Duodenal mucosa (tissue), 2 donors: Measurements from ENCODE around the gene BSG.

Experiments used
- H3K27ac ChIP-seq: one replicate; pipeline ENCODE4 v1.7.0; 2013; ENCODE audit warnings: low read depth, low read length
- H3K27me3 ChIP-seq, 2 donors: one replicate each; pipeline ENCODE4 v1.7.0; 2013; ENCODE audit warnings: low read length in 2 of 2, control low read depth in 1 of 2; ENCODE audit not compliant: insufficient read depth in 2 of 2, control insufficient read depth in 1 of 2
- H3K36me3 ChIP-seq, 2 donors: one replicate each; pipeline ENCODE4 v1.7.0; 2013; ENCODE audit warnings: low read length in 2 of 2, control low read depth in 1 of 2; ENCODE audit not compliant: insufficient read depth in 2 of 2, control insufficient read depth in 1 of 2
- H3K4me1 ChIP-seq, 2 donors: one replicate each; pipeline ENCODE4 v1.7.0; 2013; ENCODE audit warnings: low read length in 2 of 2, control low read depth in 1 of 2; ENCODE audit not compliant: insufficient read depth in 2 of 2, control insufficient read depth in 1 of 2
- H3K4me3 ChIP-seq, 2 donors: one replicate each; pipeline ENCODE4 v1.7.0; 2013; ENCODE audit warnings: low read length in 2 of 2, low read depth in 1 of 2
- H3K9ac ChIP-seq, 2 donors: one replicate each; pipeline ENCODE4 v1.7.0; 2013; ENCODE audit warnings: low read length in 2 of 2, low read depth in 1 of 2
- H3K9me3 ChIP-seq, 2 donors: one replicate each; pipeline ENCODE4 v1.7.0; 2013; ENCODE audit warnings: low read length in 2 of 2, control low read depth in 1 of 2; ENCODE audit not compliant: control insufficient read depth in 1 of 2

BSG gene

DNA sequence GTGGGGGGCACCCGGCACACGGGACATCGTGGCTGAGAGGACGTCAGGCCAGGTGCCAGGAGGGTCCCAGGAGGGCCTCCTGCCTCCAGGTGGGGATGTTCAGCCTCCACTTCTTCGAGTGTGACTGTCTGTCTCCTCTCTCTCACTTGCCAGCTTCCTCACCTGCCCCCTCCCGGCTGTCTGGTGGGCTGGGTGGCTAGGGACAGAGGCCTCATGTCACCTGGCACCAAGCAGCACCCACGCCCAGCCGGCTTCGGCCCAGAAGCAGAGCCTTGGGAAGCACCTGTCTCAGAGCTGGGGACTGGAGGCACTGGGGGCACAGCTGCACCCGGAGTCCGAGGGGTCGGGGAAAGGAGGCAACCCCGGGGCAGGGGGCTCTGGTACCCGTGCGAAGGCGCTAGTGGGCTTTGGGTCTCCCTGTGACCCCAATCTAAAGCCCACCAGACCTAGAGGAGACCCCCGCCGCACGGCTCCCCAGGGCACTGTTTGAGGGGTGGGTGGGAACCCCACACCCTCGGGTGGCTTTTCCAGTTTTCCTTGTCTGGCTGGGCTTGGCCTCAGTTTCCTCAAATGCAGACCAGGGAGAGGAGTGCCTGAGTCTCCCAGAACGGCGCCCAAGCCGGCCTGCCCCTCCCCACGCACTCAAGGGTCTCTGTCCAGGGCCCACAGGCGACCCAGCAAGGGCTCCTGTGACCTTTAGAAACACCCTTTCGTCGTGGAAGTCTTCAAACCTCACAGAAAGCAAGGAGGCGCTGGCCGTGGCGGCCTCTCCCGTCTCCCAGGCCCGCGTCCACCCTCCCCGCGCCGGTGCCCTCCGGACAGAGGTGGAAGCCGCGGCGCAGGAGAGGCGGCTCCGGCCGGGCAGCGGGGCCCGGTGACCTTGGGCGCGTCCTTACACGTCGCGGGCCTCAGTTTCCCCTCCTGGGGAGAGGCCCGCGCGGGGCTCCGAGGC is 16.6 kb downstream of the BSG start:
- H3K4me1 ChIP-seq = no peaks in the 10 kb centered on the region
- no peak overlapping the region for H3K9ac ChIP-seq
- H3K27me3 ChIP-seq = peaks cover 19 to 24% of the 10 kb centered on the region in 2 donors
- H3K9me3 ChIP-seq = no peaks in the 10 kb centered on the region
- H3K36me3 ChIP-seq = no peaks in the 10 kb centered on the region
- no peak overlapping the region for H3K27ac ChIP-seq
- no peak overlapping the region for H3K4me3 ChIP-seq

DNA sequence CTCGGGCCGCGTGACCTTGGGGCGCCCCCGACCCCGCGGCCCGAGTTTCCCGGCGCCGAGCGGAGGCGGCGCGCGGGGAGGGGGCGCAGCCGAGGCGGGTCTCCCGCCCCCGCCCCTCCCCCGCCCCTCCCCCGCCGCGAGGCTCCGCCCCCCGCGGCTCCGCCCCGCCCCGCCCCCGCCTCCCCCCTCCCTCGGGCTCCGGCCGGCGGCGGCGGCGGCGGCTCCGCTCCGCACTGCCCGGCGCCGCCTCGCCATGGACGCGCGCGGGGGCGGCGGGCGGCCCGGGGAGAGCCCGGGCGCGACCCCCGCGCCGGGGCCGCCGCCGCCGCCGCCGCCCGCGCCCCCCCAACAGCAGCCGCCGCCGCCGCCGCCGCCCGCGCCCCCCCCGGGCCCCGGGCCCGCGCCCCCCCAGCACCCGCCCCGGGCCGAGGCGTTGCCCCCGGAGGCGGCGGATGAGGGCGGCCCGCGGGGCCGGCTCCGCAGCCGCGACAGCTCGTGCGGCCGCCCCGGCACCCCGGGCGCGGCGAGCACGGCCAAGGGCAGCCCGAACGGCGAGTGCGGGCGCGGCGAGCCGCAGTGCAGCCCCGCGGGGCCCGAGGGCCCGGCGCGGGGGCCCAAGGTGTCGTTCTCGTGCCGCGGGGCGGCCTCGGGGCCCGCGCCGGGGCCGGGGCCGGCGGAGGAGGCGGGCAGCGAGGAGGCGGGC is 17.4 kb downstream of the BSG start, which contains the start of gene HCN2:
TSS of gene HCN2 (plus strand) at position 189 of the 703 bp plus-strand sequence. CDS start at position 254, 65 bp downstream.
- no peak within 1 kb of the TSS for H3K4me3 ChIP-seq
- H3K9me3 ChIP-seq = no peaks in the 10 kb centered on the region
- peaks cover 19 to 28% of the 10 kb centered on the region in 2 donors for H3K27me3 ChIP-seq
- H3K9ac ChIP-seq = no peak within 1 kb of the TSS
- H3K36me3 ChIP-seq = no peaks in the 10 kb centered on the region
- H3K4me1 ChIP-seq = no peaks in the 10 kb centered on the region
- H3K27ac ChIP-seq = no peak within 1 kb of the TSS

DNA sequence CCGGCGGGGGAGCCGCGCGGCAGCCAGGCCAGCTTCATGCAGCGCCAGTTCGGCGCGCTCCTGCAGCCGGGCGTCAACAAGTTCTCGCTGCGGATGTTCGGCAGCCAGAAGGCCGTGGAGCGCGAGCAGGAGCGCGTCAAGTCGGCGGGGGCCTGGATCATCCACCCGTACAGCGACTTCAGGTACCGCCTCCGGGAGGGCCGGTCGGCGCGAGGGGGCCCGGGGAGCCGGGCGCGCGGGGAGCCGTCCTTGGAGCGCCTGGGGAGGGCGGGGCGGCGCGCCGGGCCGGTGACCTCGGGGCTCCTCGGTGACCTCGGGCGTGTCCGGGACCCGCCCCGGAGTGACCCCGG is 18.0 kb downstream of the BSG start:
- Histone ChIP-seq H3K9me3 (no peaks in the 10 kb centered on the region), H3K9ac (no peak overlapping the region), H3K27me3 (peaks cover 19 to 28% of the 10 kb centered on the region in 2 donors), H3K27ac (no peak overlapping the region), H3K4me3 (no peak overlapping the region), H3K36me3 (no peaks in the 10 kb centered on the region), H3K4me1 (no peaks in the 10 kb centered on the region)

DNA sequence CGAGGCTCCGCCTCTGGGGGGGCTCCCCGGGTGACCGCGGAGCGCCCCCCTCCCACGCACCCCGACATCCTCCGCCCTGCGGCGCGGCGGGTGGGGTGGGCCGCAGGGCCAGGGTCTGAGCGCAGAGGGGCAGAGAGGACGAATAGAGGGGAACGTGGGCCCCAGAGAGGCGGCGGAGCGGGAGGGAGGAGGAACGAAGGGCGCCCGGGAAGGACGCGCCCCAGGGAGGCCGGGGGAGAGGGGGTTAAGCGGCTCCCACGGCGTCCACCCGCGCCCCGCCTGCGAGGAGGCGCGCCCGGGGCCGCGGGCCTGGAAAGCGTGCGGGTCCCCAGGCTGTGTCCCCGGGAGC is 18.3 kb downstream of the BSG start:
- H3K27ac ChIP-seq = no peak overlapping the region
- H3K36me3 ChIP-seq = no peaks in the 10 kb centered on the region
- H3K4me1 ChIP-seq = no peaks in the 10 kb centered on the region
- H3K27me3 ChIP-seq = peaks cover 19 to 28% of the 10 kb centered on the region in 2 donors
- no peak overlapping the region for H3K9ac ChIP-seq
- no peak overlapping the region for H3K4me3 ChIP-seq
- H3K9me3 ChIP-seq = no peaks in the 10 kb centered on the region

DNA sequence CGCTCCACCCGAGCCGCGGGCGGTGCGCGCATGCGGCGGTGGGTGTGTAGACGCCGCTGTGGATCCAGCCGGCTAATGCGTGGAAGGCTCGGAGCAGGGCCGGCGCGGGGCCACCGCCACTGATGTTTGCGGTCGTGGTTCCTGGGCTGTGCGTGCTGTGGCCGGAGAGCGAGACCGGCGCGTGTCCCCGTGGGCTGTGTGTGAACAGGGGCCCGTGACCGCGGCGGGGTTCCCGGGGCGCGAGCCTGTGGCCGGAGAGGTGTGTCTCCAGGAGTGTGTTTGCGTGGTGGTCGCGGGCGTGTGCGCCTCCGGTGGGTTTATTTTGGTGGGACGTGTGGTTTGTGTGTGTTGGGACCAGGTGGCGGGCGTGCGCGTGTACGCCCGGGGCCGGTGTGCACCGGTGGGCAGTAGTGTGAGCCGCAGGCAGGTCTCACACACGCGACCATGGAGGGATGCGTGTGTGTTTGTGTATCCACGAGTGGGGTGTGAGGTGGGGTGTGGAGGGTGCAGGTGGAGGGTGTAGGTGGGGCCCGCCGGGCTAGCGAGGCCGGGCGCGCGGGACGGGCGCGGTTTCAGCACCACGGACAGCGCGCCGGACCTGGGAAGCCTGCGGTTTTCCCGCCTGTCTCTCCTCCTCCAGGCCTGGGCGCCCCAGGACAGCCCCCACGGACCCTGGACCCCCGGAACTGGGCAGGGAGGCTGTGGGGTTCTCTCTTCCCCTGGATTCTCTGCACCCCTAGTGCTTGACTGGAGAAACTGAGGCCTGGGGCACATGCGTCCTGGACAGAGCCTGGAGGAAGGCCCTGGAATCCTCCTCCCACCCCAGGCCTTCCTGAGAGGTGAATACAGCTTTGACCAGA is 18.9 kb downstream of the BSG start:
- H3K4me1 ChIP-seq = no peaks in the 10 kb centered on the region
- H3K27me3 ChIP-seq = peaks cover 19 to 28% of the 10 kb centered on the region in 2 donors
- no peak overlapping the region for H3K27ac ChIP-seq
- no peaks in the 10 kb centered on the region for H3K9me3 ChIP-seq
- H3K9ac ChIP-seq = no peak overlapping the region
- no peaks in the 10 kb centered on the region for H3K36me3 ChIP-seq
- no peak overlapping the region for H3K4me3 ChIP-seq

DNA sequence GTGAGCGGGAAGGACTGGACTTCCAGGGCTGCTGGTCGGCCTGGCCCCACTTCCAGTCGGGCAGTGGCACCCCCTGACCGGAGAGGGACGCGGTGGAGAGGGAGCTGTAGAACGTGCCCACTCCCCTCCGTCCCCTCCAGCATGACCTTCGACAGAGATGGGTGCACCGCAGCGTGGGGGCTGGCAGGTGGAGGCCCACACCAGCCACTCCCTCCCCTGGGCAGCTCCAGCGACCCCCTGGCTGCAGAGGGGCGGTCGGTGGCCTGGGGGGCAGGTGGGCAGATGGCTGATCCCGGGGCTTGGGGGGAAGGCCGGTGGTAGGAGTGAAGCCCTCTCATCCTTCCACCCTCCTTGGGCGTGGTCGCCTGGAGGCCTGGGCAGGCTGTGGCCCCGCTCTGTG is 19.7 kb downstream of the BSG start:
- H3K9ac ChIP-seq = no peak overlapping the region
- no peak overlapping the region for H3K27ac ChIP-seq
- H3K9me3 ChIP-seq = no peaks in the 10 kb centered on the region
- H3K4me1 ChIP-seq = no peaks in the 10 kb centered on the region
- H3K27me3 ChIP-seq = peaks cover 19 to 28% of the 10 kb centered on the region in 2 donors
- H3K4me3 ChIP-seq = no peak overlapping the region
- H3K36me3 ChIP-seq = no peaks in the 10 kb centered on the region

DNA sequence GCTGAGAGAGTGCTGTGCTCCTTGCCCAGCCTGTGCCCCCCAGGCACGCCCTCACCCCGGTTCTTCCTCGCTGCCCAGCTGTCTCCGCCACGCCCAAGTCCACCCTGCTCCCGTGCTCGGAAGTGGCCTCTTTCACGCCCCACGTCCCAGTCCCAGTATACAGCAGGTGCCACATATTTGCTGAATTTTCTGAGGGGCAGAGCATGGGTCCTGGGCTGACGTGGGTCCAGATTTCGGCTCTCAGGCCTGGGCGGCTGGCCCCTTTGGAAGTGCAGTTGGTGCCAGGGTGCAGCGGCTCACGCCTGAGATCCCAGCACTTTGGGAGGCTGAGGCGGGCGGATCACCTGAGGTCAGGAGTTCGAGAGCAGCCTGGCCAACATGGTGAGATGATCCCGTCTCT is 20.7 kb downstream of the BSG start:
- Histone ChIP-seq H3K36me3 (no peaks in the 10 kb centered on the region), H3K27me3 (peaks cover 18 to 26% of the 10 kb centered on the region in 2 donors), H3K27ac (no peak overlapping the region), H3K4me3 (no peak overlapping the region), H3K9ac (no peak overlapping the region), H3K4me1 (no peaks in the 10 kb centered on the region), H3K9me3 (no peaks in the 10 kb centered on the region)

DNA sequence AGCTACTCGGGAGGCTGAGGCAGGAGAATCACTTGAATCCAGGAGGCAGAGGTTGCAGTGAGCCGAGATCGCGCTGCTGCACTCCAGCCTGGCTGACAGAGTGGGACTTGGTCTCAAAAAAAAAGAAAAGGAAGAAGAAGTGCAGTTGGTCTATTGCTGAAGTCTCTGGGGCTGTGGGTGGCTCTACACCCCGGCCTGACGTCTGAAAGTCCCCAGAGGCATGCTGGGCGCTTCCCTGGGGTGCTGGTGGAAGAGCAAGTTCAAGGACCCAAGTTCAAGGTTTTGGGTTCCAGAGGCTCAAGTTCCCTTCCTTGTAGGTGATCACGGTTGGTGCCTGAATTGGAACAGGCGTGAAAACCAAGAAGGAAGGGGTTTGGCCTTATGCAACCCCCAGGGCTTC is 21.1 kb downstream of the BSG start:
- Histone ChIP-seq H3K4me1 (no peaks in the 10 kb centered on the region), H3K9ac (no peak overlapping the region), H3K27me3 (peaks cover 13 to 22% of the 10 kb centered on the region in 2 donors), H3K27ac (no peak overlapping the region), H3K4me3 (no peak overlapping the region), H3K9me3 (no peaks in the 10 kb centered on the region), H3K36me3 (no peaks in the 10 kb centered on the region)

DNA sequence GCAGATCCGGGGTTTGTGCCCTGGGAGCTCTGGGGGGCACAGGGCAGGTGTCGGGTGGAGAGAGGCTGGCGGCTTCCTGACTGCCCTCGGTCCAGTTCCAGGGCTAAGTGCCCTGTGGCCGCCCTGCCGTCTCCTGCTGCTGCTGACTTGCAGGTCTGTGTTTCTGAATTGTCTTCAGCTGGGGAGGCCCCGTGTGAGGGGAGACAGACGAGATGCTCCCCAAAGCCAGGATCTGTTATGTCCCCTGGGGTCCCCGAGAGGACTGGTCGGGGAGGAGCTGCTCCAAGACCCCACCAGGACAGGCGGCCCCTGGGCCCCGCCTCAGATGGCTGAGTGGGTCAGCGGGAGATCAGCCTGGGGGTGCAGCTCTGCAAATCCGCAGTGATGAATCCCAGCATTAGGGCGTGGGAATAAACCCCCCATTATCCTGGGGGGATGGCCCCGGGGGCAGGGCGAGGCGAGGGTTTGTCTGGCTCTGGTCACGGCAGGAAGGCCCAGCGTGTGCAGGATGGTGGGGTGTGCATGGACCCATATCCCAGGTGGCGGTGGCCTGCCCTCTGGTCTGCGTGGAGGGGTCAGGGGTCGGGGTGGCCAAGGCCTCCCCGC is 22.0 kb downstream of the BSG start:
- no peaks in the 10 kb centered on the region for H3K36me3 ChIP-seq
- H3K27ac ChIP-seq = no peak overlapping the region
- H3K4me3 ChIP-seq = no peak overlapping the region
- H3K9ac ChIP-seq = no peak overlapping the region
- H3K27me3 ChIP-seq = peaks cover 5 to 13% of the 10 kb centered on the region in 2 donors
- H3K4me1 ChIP-seq = no peaks in the 10 kb centered on the region
- H3K9me3 ChIP-seq = no peaks in the 10 kb centered on the region
